ENCODE measurements around the gene HYPK.

The HYPK gene, protein sequence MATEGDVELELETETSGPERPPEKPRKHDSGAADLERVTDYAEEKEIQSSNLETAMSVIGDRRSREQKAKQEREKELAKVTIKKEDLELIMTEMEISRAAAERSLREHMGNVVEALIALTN

DNA sequence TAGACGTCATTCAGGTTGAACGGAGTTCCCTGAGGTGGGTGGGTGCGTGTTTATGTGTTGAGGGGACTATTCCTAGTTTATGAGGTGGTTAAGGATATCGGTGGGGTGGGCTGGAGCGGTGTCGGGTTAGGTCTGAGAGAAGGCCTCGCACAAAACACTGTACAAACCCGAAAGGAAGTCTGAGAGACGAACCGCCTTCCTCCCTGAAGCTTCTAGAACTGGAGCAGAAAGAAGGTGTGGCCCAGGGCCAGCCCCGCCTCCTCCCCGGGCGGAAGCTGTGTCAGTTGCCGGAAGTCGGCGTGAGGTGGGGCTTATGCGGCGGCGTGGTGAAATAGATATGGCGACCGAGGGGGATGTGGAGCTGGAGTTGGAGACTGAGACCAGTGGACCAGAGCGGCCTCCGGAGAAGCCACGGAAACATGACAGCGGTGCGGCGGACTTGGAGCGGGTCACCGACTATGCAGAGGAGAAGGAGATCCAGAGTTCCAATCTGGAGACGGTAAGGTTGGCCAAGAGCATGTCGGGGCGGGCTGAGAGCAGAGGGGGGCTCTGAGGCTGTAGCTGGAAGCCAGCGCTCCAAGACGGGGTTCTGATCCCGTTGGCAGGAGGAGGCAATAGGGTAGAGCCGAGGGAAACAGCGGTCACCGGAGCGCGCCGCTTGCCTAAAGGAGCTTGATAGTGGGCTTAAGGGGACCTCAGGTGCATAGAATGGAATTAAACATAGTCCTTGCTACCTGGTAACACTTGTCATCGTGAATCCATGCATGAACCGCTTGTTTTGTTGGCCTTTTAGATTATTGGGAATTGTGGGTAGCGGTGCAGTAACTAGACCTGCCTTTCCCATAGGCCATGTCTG lies at the start of gene HYPK:
HYPK (plus strand) TSS at position 314 of the 856 bp plus-strand sequence; CDS start at position 338, 24 bp downstream.
- DNase-seq (ENCODE audit: insufficient read length, low spot score) (no peak), FAIRE-seq (no peak)
- TF ChIP-seq CTCF (IDR thresholded peaks at IDR 0.05; ENCODE audit: insufficient read depth, missing control alignments), result no peak

GRCh38 chr15:43751885-43752284 lies 48.5 kb upstream of the HYPK start:
- no peak for TF ChIP-seq CTCF (IDR thresholded peaks at IDR 0.05; ENCODE audit: insufficient read depth, missing control alignments)
- no peak for DNase-seq (ENCODE audit: insufficient read length, low spot score)
- no peak for FAIRE-seq

- DNase-seq (ENCODE audit: insufficient read length, low spot score) (no peak), FAIRE-seq (no peak)
- no peak for TF ChIP-seq CTCF (IDR thresholded peaks at IDR 0.05; ENCODE audit: insufficient read depth, missing control alignments)
Measured at GRCh38 chr15:43762824-43763223, 37.6 kb upstream of the HYPK start.

DNA sequence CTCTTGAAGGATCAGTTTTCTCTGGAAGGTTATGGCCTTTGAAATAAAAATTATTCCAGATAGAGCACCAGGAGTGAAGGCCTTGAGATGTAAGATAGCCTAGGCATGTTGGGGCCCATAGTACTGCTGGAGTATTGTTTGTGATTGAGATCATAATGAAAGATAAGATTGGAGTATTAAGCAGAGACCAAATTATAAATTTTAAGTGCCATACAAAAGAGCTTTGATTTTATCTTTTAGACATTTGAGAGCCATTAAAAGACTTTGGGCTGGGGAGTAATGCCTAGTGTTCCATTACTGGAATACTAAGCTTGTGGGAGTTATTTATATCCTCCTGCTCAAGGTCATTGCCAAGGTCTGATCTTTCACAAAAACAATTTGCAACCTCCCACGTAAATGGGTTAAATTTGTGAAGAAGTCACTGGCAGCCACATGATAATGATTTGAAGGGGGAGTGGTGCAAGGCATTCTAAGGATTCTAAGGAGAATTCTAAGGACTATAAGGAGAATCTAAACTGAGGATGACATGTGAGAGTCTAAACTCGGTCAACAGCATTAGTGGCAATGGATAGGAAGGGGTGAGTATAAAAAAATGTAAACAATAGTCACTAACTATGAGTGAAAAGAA lies 36.5 kb upstream of the HYPK start:
- FAIRE-seq (no peak), DNase-seq (ENCODE audit: insufficient read length, low spot score) (no peak)
- TF ChIP-seq CTCF (IDR thresholded peaks at IDR 0.05; ENCODE audit: insufficient read depth, missing control alignments), result no peak

DNA sequence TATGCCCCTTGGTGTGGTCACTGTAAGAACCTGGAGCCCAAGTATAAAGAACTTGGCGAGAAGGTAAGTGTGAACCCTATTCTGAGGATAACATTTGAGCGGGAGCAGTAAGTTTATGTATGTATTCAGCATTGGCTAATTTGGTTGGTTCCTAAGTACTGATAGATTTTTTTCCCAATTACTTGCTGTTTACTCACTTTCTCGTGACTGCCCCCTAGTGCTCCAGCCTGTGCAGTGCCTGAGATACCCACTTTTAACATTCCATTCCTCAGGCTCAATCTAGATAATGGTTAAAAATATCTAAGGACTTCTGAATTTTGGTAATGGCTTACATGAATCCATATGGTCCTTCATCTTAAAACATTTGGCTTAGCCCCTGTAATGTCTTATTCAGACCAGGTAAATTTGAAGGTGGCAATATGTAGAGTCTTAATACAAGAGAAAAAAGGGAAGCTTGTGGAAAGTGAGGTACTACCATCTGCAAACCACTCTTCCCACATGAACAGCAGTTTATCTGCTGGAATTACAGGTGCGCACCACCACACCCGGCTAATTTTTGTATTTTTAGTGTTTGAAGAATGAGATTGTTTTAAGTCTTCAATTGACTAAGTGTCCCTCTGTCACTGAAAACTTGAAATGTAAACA lies 30.7 kb upstream of the HYPK start:
- DNase-seq (ENCODE audit: insufficient read length, low spot score), result no peak
- peak; percentile 74 for FAIRE-seq
- TF ChIP-seq CTCF (IDR thresholded peaks at IDR 0.05; ENCODE audit: insufficient read depth, missing control alignments), result peak; percentile 88

- FAIRE-seq (no peak), DNase-seq (ENCODE audit: insufficient read length, low spot score) (no peak)
- TF ChIP-seq CTCF (IDR thresholded peaks at IDR 0.05; ENCODE audit: insufficient read depth, missing control alignments), result no peak
Measured at GRCh38 chr15:43771816-43772215, 28.6 kb upstream of the HYPK start.

Measured in D721Med (cell line).